ENCODE measurements around the gene OGFOD1. TPM values are rescaled to one million over a fixed set of nuclear protein-coding genes. Genes with fewer than 3 reads are reported as not detected.
"Not testable (repeated sequence)": the region's sequence is repeated elsewhere in the genome, so short reads cannot be mapped to it uniquely, and the experiment has no call there.

OGFOD1 gene
- total RNA-seq, 1 donor from 2014 or later = 25.7 TPM

DNA sequence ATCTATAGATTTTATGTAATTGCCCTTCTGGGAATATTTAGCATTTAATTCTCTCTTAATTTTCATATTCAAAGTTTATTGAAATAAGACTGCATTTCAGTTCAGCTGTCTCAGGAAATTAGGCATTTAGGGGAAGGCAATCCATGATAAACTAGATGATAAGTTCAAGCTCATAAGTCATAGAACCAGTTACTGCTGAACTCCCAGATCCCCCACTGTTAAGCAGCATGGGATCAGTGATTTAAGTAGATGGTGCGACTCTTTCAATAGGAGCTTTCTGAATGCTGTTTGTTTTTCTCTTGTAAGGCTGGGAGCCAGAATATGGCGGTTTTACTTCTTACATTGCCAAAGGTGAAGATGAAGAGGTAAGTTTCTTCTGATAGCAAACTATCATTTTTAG lies 23.8 kb downstream of the OGFOD1 start:
- DNase-seq (no peak), ATAC-seq (ENCODE audit: poor library complexity) (no peak)
- intact Hi-C loops (cut with DNase I) = no loop called here

DNA sequence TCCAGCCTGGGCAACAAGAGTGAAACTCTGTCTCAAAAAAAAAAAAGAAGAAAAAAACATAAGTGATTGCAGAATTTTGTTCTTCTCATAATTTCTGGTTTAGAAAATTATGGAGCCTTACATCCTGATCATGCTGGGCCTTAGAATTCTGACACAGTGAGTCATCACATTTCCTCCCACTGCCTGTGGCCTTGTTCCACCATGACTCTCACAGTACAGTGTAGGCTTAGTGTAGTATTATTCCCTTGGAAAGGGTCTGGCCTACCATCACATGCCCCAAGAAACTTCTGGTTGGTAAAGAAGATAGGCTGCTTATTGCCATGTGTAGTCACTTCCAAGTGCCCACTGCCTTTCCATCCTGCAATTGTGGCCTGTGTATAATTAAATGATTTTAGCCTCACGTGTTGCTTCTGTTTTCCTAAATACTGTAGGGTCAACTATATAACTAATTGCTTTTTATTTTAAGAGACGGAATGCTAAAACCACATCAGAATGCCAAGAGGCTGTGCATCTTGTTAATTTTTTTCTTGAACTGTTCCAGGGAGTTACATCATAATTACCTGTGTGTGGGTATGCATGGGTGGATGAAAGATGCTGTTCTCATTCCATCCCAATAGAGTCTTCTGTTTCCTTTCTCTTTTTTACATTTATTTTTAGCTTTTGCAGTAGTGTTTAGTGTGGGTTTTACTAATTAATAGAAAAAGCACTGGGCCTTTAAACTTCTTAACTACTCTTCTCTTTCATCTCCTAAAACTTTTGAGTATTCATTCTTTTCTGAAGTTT lies 25.9 kb downstream of the OGFOD1 start:
- no peak for DNase-seq
- ATAC-seq (ENCODE audit: poor library complexity) = no peak
- intact Hi-C loops (cut with DNase I) = no loop called here

DNA sequence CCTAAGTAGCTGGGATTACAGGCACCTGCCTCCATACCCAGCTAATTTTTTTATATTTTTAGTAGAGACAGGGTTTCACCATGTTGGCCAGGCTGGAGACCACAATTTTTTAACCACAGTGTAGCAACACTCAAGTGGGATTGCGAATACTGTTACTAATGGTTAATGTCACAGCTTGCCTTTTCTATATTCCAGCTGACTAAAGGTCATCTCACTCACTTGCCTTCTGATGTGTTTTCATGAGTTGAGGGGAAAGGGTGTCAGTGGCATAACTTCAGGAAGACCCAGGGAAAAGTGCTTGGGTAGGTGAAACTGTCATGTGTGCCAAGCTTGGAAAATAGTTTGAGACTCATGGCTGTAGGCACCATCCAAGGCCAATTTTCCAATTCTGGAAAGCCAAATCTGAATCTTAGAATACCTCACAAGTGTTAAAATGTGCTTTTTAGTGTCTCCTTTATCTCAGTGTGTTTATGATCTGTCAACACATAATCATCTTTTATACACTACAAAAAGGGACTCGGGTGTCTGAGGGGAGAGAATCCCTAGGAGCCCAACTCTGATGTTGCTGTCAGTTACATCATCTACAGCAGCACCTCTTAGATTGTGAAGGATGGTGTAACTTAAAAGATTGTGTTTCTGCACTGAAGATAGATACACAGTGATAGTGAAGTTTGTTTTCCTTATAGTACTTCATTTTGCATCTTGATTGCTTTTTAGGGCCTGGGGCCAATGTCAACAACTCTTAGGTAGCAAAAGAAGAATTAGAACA lies 27.1 kb downstream of the OGFOD1 start:
- DNase-seq (no peak), ATAC-seq (ENCODE audit: poor library complexity) (no peak)
- intact Hi-C loops (cut with DNase I) = no loop called here

DNA sequence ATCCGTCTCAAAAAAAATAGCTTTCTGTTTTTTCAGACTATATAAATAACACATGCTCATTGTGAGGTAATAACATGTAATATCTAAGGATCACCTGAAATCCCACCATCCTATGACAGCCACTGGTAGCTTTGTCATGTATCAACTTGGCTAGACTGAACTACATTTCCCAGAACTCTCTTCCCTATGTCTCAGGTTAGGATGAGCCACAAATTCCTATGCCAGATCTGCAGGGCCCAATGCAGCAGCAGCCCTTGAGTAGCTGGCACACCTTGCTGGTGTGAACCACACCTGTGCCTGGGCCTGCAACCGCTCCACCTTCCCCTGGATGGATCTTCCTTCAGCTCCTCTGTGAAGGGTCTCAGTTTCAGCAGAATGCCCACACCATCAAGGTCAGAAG lies 28.1 kb downstream of the OGFOD1 start:
- ATAC-seq (ENCODE audit: poor library complexity) (no peak), DNase-seq (no peak)
- intact Hi-C loops (cut with DNase I) = no loop called here

DNA sequence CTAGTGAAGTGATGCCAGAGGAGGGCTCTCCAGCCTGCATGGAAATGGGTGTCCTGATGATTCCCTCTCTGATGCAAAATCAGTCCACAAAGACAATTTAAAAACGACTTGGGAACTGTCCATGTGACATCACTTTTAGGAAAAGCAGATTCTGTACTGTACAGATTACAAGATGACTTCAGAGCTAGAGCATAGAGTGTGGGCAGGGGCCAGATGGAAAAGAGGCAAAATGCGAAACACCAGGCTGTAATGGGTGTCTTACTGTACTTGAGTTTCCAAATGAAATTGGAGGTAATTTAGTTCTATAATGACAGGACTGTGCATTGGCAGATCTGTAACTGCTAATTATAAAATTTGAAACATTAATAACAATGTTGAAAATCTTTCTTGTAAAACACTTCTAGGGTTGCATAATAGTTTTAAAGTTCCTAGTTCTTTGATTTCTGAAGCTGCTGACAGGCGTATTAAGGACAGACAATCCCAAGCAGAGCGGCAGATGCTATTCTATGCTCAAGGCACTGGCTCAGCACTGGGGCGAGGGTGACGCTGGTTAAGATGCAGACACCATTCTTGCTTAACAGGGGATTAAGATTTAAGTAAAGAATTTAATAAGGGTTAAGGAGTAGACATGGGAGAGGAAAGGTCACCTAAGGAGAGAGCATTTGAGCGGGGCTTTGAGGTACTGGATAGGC lies 29.6 kb downstream of the OGFOD1 start:
- intact Hi-C loops (cut with DNase I) = no loop called here
- ATAC-seq (ENCODE audit: poor library complexity) (no peak), DNase-seq (no peak)

DNA sequence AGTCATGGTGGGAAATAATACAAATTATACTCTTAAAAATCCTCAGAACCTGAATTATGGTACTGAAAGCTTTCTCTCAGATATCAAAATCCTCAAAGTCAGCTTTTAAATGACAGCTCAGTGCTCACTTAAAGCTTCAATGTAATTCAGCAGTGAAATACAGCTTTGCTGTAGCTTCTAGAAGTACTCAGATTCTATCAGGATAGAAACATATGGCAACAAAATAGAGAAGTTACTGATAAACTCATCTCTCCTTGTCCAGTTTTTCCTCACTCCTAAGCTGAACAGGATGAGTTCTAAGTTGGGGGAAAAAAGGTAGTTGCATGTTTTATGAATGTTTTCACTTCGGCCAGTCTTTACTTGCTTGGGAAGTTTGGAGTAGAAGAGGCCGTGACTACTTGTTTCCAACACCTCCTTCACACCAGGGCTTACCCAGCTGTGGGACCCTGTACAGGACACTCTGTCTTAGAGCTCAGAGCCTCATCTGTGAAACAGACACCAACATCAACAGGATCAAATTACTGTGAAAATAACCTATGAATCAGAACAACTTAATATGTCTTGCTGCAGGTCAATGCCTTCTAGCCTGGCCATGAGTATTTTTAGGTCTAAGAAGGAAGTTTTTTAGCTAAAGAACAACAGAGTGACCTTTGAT lies 30.2 kb downstream of the OGFOD1 start:
- DNase-seq = no peak
- intact Hi-C loops (cut with DNase I) = no loop called here
- no peak for ATAC-seq (ENCODE audit: poor library complexity)

DNA sequence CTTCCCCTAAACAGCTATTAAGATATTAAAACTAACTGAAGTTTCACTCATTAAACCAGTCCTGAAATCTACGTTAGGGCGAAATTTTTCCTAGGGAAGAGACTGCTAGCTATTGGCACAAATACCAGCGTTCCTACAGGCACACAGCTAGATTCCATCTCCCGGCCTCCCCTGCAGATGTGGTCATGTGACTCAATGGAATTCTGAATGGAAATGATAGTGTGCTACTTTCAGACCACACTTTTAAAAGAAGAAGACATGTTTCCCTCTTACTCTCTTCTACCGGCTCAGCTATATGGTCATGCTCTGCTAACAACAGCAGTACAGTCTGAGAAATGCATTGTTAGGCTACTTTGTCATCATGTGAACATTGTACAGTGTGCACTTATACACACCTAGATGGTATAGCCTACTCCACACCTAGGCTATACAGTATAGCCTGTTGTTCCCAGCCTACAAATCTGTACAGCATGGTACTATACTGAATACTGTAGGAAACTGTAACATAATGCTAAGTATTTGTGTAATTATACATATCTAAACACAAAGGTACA lies 31.4 kb downstream of the OGFOD1 start:
- intact Hi-C loops (cut with DNase I) = no loop called here
- no peak for ATAC-seq (ENCODE audit: poor library complexity)
- DNase-seq = no peak

DNA sequence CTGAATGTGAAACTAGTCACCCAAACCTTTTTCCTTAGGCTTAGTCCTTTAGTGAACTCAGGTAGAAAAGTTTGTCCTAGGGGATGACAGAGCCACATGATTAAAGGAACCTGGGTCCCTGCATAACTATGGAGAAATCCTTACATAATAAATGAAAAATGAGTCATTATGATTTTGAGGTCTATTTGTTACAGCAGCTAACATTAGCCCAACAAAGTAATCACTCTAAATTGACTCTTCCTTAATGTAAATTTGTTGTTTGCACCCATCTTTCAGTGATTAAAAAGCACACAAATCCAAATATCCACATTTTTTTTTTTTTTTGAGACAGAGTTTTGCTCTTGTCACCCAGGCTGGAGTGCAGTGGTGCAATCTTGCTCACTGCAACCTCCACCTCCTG lies 32.0 kb downstream of the OGFOD1 start:
- intact Hi-C loops (cut with DNase I) = no loop called here
- no peak for DNase-seq
- no peak for ATAC-seq (ENCODE audit: poor library complexity)

DNA sequence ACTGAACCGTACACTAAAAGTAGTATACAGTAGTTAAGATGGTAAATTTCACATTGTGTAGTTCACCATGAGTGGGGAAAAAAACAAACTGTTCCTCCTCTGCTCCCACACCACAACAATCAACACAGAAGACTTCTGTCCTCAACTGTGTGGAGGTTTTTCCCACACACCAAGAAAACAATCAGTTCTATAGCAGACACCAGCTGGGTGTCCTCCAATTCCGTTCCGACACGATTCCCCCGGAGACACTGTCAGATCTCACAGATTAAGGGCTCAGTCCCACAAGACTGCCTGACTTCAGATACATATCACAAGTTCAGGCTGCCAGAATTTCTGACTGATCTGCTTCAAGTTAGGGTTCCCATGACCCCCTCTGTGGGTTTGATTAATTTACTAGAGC lies 36.7 kb downstream of the OGFOD1 start:
- ATAC-seq (ENCODE audit: poor library complexity) = no peak
- intact Hi-C loops (cut with DNase I) = no loop called here
- DNase-seq = no peak

DNA sequence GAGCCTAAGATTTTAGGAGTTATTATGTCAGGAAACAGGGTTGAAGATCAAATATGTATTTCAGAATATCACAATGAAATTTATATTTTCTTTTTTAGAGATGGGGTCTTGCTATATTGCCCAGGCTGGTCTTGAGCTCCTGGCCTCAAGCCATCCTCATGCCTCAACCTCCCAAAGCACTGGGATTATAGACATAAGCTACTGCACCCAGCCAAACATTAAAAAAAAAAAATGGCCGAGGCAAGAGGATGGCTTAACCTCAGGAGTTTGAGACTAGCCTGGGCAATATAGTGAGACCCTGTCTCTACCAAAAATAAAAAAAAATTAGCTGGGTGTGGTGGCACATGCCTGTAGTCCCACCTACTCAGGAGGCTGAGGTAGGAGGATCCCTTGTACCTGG lies 37.5 kb downstream of the OGFOD1 start:
- ATAC-seq (ENCODE audit: poor library complexity); DNase-seq; intact Hi-C loops (cut with DNase I): not testable (repeated sequence)

DNA sequence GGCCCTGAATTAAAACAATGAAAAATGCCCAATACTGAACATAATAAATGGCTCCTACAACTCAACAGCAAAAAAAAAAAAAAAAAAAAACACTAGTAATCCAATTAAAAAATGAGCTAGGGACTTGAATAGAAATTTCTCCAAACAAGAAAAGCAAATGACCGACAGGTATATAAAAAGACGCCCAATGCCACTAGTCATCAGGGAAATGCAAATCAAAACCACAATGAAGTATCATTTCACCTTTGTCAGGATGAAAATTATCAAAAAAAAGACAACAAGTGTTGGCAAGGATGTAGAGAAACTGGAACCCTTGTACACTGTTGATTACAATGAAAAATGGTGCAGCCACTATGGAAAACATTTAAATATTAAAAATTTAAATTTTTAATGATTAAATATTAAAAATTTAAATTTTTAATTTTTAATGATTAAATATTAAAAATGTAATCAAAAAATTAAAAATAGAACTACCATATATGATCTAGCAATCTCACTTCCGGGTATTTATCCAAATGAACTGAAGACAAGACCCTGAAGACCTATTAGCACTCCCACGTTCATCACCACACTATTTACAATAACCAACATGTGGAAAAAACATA lies 40.4 kb downstream of the OGFOD1 start:
- intact Hi-C loops (cut with DNase I) = no loop called here
- ATAC-seq (ENCODE audit: poor library complexity) (no peak), DNase-seq (no peak)

DNA sequence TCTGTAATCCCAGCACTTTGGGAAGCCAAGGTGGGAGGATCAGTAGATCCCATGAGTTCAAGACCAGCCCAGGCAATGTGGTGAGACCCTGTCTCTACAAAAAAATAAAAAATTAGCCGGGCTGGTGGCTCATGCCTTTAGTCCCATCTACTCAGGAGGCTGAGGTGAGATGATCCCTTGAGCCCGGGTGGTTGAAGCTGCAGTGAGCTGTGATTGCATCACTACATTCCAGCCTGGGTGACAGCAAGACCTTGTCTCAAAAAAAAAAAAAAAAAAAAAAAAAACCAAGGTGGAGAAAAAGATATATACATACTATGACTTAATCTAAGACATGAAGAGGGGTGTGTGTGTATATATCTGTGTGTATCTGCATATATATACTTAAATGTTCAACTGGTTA lies 41.8 kb downstream of the OGFOD1 start:
- no peak for ATAC-seq (ENCODE audit: poor library complexity)
- intact Hi-C loops (cut with DNase I) = no loop called here
- no peak for DNase-seq

DNA sequence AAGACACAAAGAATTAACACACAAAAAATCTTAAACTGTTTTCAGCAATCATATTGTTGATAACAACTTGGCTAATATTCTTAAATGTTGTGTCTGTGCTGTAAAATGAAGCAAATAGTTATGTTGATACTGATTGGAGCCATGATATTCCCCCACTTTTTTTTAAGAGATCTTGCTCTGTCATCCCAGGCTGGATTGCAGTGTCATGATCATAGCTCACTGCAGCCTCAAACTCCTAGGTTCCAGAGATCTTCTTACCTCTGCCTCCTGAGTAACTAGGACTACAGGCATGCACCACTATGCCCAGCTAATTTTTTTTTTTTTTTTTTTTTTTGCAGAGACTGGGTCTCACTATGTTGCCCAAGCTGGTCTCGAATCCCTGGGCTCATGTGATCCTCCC lies 42.5 kb downstream of the OGFOD1 start:
- ATAC-seq (ENCODE audit: poor library complexity) = no peak
- intact Hi-C loops (cut with DNase I) = no loop called here
- DNase-seq = no peak

DNA sequence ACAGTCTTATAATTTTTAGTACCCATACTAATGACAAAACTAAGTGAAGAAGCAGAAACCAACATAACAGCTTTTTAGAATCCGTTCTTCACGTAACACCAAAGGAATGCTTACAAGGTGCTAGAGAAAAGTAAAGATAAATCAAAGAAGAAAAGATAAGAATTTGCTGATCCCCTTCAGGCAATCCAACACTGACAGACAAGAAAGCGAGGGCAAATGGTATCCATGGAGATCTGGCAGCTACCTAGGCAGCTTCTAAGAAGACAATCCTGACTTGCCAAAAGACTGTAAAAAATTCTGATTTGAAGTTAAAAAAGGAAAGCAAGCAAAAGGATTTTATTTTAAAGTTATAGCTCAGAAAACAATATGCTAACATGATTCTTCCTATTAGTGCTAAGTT lies 53.8 kb downstream of the OGFOD1 start:
- intact Hi-C loops (cut with DNase I) = no loop called here
- ATAC-seq (ENCODE audit: poor library complexity) = no peak
- no peak for DNase-seq

DNA sequence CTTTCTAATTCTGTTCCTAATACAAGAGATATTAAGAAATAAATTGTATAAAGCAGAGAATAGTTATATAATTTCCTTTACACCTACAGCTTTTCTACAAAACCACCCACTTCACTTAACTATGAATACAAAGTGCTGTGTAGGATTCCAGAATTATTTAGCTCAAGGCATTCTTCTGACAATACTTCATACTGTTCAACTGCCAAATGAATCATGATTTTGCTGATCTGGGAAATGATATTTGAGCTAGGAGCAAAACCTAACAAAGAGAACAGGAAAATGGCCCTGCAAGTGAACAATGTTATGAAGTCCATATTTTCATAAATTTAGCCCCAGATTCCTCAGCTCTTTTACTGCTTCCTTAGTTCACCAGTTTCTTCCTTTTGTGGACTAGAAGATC lies 55.6 kb downstream of the OGFOD1 start:
- ATAC-seq (ENCODE audit: poor library complexity) = no peak
- DNase-seq = no peak
- intact Hi-C loops (cut with DNase I) = no loop called here

DNA sequence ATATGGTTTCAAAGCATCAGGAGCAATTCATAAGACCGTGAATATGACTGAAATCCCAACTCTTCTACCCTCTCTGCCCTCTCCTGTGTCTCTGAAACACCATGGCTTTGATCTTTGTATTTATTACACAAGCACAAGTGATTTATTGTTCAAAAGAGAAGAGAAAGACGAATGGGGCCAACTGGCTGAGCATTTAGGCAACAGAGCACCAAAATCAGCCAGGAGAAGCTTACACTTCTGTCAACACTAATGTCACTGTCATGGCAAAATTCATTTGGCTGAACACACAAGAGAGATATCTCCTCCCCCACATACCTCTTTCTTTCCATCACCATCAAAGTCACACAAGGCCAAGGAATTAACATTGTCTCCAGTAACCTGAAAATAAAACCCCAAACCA lies 59.2 kb downstream of the OGFOD1 start:
- no peak for DNase-seq
- ATAC-seq (ENCODE audit: poor library complexity) = no peak
- intact Hi-C loops (cut with DNase I) = loop anchor here (5.0 kb wide), 1 partner anchor 192 kb away; no protein-coding TSS in a partner anchor

DNA sequence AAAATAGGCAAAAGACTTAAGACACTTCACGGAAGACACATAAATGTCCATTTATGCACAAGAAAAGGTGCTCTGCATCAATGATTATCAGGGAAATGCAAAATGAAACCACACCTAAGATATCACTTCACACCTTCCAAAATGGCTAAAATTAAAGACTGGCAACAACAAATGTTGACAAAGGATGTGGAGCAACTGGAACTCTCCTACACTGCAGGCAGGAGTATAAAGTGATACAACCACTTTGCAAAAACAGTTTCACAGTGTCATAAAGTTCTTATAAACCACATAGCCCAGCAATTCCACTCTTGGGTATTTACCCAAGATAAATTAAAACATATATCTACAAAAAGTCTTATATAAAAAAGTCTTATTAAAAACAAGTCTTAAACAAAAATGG lies 60.7 kb downstream of the OGFOD1 start:
- no peak for ATAC-seq (ENCODE audit: poor library complexity)
- intact Hi-C loops (cut with DNase I) = loop anchor here (5.0 kb wide), 1 partner anchor 190 kb away; no protein-coding TSS in a partner anchor
- DNase-seq = no peak

DNA sequence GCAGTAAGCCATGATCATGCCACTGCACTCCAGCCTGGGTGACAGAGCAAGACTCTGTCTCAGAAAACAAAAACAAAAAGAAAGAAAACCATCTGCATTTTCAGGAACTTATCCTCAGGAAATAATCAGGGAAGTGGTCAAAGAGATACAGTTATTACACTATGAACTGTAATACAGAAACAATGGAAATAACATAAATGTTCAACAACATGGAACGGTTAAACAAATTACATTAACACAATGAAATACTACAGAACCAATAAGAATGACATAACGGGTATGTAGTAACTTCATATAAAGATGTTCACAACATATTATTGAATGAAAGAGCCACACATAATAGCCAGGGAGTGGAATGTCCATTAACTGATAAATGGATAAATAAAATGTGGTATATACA lies 61.7 kb downstream of the OGFOD1 start:
- intact Hi-C loops (cut with DNase I) = loop anchor here (5.0 kb wide), 1 partner anchor 189 kb away; no protein-coding TSS in a partner anchor
- DNase-seq (no peak), ATAC-seq (ENCODE audit: poor library complexity) (no peak)
